Measurements from ENCODE around the gene TBX21. TPM values are rescaled to one million over a fixed set of nuclear protein-coding genes. Genes with fewer than 3 reads are reported as not detected.

Gene TBX21
- total and polyA plus RNA-seq, 3 experiments from 2014 or later: 37.8 to 59.6 (median 39.8) TPM

DNA sequence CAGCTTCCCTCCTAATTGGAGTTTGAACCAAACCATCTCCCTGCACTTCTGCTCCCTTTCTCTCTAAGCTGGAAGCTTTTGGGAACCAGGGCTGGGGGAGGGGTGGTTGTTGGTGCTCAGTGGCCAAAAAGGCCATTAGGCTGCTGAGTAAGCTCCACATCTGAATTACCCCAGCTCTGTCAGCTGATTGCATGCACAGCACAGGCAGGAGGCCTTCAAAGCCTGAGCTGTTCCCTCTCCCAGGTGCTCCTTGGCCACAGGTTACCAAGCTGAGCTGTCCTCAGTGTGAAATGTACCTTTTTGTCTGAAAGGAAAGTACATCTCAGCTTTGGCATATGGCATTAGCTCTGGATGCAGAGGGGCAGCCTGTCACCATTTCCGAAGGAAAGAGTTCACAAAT lies 45.3 kb upstream of the TBX21 start:
- CTCF ChIA-PET: interaction anchor here (0.9 to 1.4 kb wide), 6 partner anchors 10 to 45 kb away, joined by 3 to 4 read pairs (median 4); partner anchors contain the start of gene TBX21
- POLR2A ChIA-PET: no interaction called here
- no peak overlapping the region for H3K4me3 Mint-ChIP-seq
- no peaks in the 10 kb centered on the region for H3K9me3 Mint-ChIP-seq
- H3K36me3 ChIP-seq (ENCODE audit: insufficient read depth, low read length): no peaks in the 10 kb centered on the region
- no peaks in the 10 kb centered on the region for H3K27me3 Mint-ChIP-seq
- no peak overlapping the region for H3K4me3 ChIP-seq (ENCODE audit: low read length)
- H3K36me3 Mint-ChIP-seq: peaks cover 0 to 38% (median 7%) of the 10 kb centered on the region in 3 donors
- H3K27ac Mint-ChIP-seq: peak overlapping the region in 4 of 8 donors; percentile 44 to 79 (median 70)
- no peak for DNase-seq
- H3K27me3 ChIP-seq (ENCODE audit: insufficient read depth, low read length, poor library complexity, severe bottlenecking): no peaks in the 10 kb centered on the region
- H3K4me1 Mint-ChIP-seq: peaks cover 11 to 13% (median 11%) of the 10 kb centered on the region in 3 donors
- peaks cover 4% of the 10 kb centered on the region for H3K4me1 ChIP-seq (ENCODE audit: insufficient read depth, low read length)
- no peak overlapping the region for H3K27ac ChIP-seq (ENCODE audit: low read depth, low read length)
- H3K9me3 ChIP-seq (ENCODE audit: low read length): no peaks in the 10 kb centered on the region

DNA sequence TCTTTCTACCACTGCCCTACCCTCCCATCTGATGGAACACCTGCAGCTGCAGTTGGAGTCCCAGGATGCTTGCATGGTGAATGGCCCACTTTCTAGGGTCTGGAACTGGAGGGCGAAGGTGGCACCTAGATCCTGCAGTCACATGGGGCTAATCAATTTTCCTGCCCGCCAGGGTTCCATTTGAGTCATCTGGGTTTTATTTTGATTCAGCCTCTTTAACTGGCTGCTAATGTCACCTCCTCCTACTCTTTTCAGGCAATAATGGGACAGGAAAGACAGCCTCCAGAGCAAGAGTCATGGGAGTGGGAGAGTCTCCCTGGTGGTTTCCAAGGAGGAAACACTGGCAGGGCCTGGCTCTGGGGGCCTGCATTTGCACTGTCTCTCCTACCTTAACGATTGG lies 42.9 kb upstream of the TBX21 start:
- H3K9me3 Mint-ChIP-seq: no peaks in the 10 kb centered on the region
- H3K4me3 Mint-ChIP-seq: peak overlapping the region in 1 of 7 donors; percentile 48
- H3K4me1 Mint-ChIP-seq: peaks cover 21 to 24% (median 23%) of the 10 kb centered on the region in 3 donors
- H3K27me3 Mint-ChIP-seq: no peaks in the 10 kb centered on the region
- no peaks in the 10 kb centered on the region for H3K9me3 ChIP-seq (ENCODE audit: low read length)
- H3K36me3 Mint-ChIP-seq: peaks cover 0 to 20% (median 2%) of the 10 kb centered on the region in 3 donors
- ChIA-PET POLR2A (no interaction called here), CTCF (interaction anchor here (1.2 to 1.7 kb wide), 4 partner anchors 10 to 43 kb away, joined by 3 to 5 read pairs (median 4); partner anchors contain the start of gene TBX21)
- H3K36me3 ChIP-seq (ENCODE audit: insufficient read depth, low read length): no peaks in the 10 kb centered on the region
- no peak for DNase-seq
- H3K27ac Mint-ChIP-seq: peak overlapping the region in 1 of 8 donors; percentile 50
- no peak overlapping the region for H3K27ac ChIP-seq (ENCODE audit: low read depth, low read length)
- H3K4me1 ChIP-seq (ENCODE audit: insufficient read depth, low read length): peaks cover 14% of the 10 kb centered on the region
- no peak overlapping the region for H3K4me3 ChIP-seq (ENCODE audit: low read length)
- H3K27me3 ChIP-seq (ENCODE audit: insufficient read depth, low read length, poor library complexity, severe bottlenecking): no peaks in the 10 kb centered on the region

DNA sequence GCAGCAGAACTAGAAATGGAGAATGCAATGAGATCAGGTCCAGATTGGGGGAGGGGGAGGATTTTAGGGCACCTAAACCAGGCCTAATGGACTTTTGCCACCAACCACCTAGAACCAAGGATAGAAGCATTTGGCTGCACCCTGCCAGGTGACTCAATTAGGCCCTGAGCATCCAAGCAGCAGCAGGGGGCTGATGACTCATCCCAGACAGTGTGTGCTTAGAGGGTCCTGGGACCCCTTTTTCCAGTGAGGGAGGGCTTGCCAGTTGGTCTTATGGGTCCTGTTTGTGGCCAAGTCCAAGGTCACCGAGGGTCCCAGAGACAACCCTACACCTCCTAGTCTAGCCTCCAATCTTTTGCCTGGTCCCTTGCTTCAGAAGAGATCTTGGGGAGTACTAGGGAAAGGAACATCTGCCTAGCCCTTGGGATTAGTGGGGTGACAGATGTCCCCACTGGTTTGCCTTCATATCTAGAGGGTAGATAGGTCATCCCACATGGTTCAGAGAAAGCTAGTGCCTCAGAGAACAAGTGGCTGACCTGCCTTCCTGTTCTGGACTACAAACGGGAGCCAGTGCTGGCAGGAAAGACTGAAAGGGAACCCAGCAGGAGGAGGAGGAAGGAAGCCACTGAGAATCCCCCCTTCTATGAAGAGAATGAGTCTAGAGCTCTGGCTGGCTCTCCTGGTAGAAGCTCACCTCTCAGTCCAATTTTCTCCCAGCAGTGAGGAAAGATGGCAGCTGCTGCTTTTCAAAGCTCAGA lies 40.7 kb upstream of the TBX21 start:
- H3K4me3 ChIP-seq (ENCODE audit: low read length): no peak overlapping the region
- CTCF ChIA-PET: interaction anchor here (0.8 to 2.1 kb wide), 11 partner anchors 9 to 109 kb away, joined by 3 to 12 read pairs (median 4); partner anchors contain the start of gene TBX21
- peaks cover 22% of the 10 kb centered on the region for H3K4me1 ChIP-seq (ENCODE audit: insufficient read depth, low read length)
- peaks cover 0 to 2% of the 10 kb centered on the region in 2 donors for H3K27me3 Mint-ChIP-seq
- peaks cover 0 to 4% (median 0%) of the 10 kb centered on the region in 3 donors for H3K36me3 Mint-ChIP-seq
- H3K27ac Mint-ChIP-seq: peak overlapping the region; percentile 72 to 92 (median 86)
- POLR2A ChIA-PET: interaction anchor here (2.0 kb wide), 1 partner anchor 42 kb away, joined by 11 read pairs; the partner anchor contains the start of gene KPNB1
- no peaks in the 10 kb centered on the region for H3K9me3 Mint-ChIP-seq
- no peaks in the 10 kb centered on the region for H3K27me3 ChIP-seq (ENCODE audit: insufficient read depth, low read length, poor library complexity, severe bottlenecking)
- no peak for DNase-seq
- H3K27ac ChIP-seq (ENCODE audit: low read depth, low read length): no peak overlapping the region
- H3K4me1 Mint-ChIP-seq: peaks cover 27 to 41% (median 32%) of the 10 kb centered on the region in 3 donors
- peak overlapping the region; percentile 88 to 95 (median 89) for H3K4me3 Mint-ChIP-seq
- H3K36me3 ChIP-seq (ENCODE audit: insufficient read depth, low read length): no peaks in the 10 kb centered on the region
- no peaks in the 10 kb centered on the region for H3K9me3 ChIP-seq (ENCODE audit: low read length)

DNA sequence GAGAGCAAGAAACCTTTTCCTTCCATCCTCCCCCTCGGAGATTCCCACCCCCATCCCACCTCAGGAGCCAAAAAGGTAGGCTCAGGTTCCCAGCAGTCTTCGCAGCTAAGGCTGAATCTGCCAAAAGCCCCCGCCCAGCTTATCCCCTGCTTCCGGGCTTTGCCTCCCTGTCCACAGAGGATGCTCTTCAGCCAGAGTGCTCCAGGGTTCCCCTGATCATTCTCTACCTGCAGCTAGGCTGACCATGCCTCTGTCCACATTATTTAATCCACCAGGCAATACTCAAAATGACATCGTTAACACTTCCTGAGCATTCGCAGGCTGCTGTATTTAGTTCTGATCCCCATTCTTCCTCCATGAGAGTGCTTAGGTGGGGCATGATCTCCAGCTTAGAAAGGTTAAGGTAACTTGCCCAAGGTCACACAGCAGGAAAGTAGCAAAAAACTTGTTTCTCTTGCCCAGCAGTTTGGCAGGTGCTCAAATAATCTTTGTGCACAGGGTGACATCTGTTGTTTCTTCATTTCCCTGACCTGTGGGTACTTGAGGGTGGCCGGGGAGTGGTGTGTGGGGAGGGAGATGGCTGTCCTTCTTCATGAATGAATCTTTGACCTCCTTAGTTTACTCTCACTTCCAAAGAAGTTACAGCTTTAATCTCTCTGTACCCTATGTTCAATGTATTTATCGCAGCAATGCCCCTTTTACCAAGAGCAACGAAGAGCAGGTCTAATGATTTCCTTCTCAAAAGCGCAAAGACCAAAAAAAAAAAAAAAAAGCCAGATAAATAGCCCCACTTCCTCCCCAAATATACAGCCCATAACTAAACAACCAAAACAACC lies 39.9 kb upstream of the TBX21 start:
- CTCF ChIA-PET: interaction anchor here (0.8 to 2.1 kb wide), 11 partner anchors 9 to 108 kb away, joined by 3 to 12 read pairs (median 4); partner anchors contain the start of gene TBX21
- no peaks in the 10 kb centered on the region for H3K36me3 ChIP-seq (ENCODE audit: insufficient read depth, low read length)
- POLR2A ChIA-PET: interaction anchor here (0.6 to 2.0 kb wide), 6 partner anchors 40 to 747 kb away, joined by 3 to 11 read pairs (median 6); partner anchors contain the start of genes KPNB1 and TBX21
- no peak for DNase-seq
- Mint-ChIP-seq H3K4me1 (peaks cover 28 to 45% (median 34%) of the 10 kb centered on the region in 3 donors), H3K27ac (peak overlapping the region; percentile 72 to 92 (median 86)), H3K36me3 (peaks cover 0 to 4% (median 0%) of the 10 kb centered on the region in 3 donors), H3K9me3 (no peaks in the 10 kb centered on the region), H3K27me3 (peaks cover 0 to 2% of the 10 kb centered on the region in 2 donors), H3K4me3 (peak overlapping the region; percentile 88 to 95 (median 89))
- peak overlapping the region; percentile 24 for H3K27ac ChIP-seq (ENCODE audit: low read depth, low read length)
- H3K27me3 ChIP-seq (ENCODE audit: insufficient read depth, low read length, poor library complexity, severe bottlenecking): no peaks in the 10 kb centered on the region
- peak overlapping the region; percentile 51 for H3K4me3 ChIP-seq (ENCODE audit: low read length)
- H3K9me3 ChIP-seq (ENCODE audit: low read length): no peaks in the 10 kb centered on the region
- peaks cover 22% of the 10 kb centered on the region for H3K4me1 ChIP-seq (ENCODE audit: insufficient read depth, low read length)

DNA sequence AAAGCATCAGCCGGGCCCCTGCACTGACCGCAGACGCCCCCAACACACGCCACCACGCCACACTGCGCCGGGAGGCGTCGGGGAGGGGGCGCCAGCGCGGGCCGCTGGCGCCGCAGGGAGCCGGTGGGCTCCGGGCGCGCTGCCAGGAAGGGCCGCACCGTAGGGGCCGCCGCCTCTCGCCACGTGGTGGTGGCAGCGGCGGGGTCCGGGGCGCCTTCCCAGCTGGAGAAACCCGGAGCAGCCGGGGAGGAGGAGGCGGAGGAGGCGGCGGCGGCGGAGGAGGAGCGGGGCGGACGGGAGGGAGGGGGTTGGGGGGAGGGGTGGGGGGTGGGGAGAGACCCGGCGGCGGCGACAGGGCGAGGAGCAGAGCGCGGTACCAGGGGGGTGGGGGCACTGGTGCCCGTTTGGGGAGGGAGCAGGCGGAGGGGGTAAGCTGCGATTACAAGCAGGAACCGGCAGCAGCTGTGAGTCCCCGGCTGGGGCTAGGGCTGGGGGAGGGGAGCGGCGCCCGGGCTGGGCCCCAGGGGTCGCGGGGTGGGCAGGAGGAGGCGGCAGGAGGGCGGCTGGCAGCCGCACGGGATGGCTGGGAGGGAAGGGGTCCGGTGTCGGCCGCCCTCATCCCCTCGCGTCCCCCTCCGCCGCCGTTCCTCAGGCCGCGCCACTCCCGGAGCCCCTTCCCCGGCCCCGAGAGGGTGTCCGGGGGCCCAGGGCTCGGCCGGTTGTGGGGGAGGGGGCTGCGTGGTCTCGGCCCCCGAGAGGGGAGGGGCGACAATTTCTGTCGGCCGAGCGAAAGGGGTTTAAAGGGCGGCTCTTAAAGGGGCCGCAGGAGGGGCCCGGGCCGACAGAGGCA lies 39.1 kb upstream of the TBX21 start, which contains the start of gene TBKBP1:
TSS of gene TBKBP1 (plus strand) at position 431 of the 850 bp plus-strand sequence. CDS start 1,952 bp downstream, outside the sequence.
- Histone ChIP-seq H3K4me1 (ENCODE audit: insufficient read depth, low read length) (peaks cover 30% of the 10 kb centered on the region), H3K9me3 (ENCODE audit: low read length) (no peaks in the 10 kb centered on the region), H3K36me3 (ENCODE audit: insufficient read depth, low read length) (no peaks in the 10 kb centered on the region), H3K27me3 (ENCODE audit: insufficient read depth, low read length, poor library complexity, severe bottlenecking) (no peaks in the 10 kb centered on the region), H3K4me3 (ENCODE audit: low read length) (peak within 1 kb of the TSS; percentile 53), H3K27ac (ENCODE audit: low read depth, low read length) (peak within 1 kb of the TSS; percentile 51)
- peak; percentile 39 to 83 (median 52) for DNase-seq
- peak within 1 kb of the TSS; percentile 83 to 94 (median 91) for H3K27ac Mint-ChIP-seq
- ChIA-PET CTCF (interaction anchor here (0.9 to 2.1 kb wide), 9 partner anchors 8 to 96 kb away, joined by 3 to 12 read pairs (median 4); partner anchors contain the start of gene TBX21), POLR2A (interaction anchor here (0.6 to 2.0 kb wide), 7 partner anchors 10 to 110 kb away, joined by 3 to 11 read pairs (median 6); partner anchors contain the start of genes KPNB1 and TBX21)
- peak within 1 kb of the TSS; percentile 88 to 95 (median 92) for H3K4me3 Mint-ChIP-seq
- H3K36me3 Mint-ChIP-seq: peaks cover 0 to 4% (median 0%) of the 10 kb centered on the region in 3 donors
- peaks cover 0 to 2% of the 10 kb centered on the region in 2 donors for H3K27me3 Mint-ChIP-seq
- H3K4me1 Mint-ChIP-seq: peaks cover 33 to 49% (median 38%) of the 10 kb centered on the region in 3 donors
- no peaks in the 10 kb centered on the region for H3K9me3 Mint-ChIP-seq

DNA sequence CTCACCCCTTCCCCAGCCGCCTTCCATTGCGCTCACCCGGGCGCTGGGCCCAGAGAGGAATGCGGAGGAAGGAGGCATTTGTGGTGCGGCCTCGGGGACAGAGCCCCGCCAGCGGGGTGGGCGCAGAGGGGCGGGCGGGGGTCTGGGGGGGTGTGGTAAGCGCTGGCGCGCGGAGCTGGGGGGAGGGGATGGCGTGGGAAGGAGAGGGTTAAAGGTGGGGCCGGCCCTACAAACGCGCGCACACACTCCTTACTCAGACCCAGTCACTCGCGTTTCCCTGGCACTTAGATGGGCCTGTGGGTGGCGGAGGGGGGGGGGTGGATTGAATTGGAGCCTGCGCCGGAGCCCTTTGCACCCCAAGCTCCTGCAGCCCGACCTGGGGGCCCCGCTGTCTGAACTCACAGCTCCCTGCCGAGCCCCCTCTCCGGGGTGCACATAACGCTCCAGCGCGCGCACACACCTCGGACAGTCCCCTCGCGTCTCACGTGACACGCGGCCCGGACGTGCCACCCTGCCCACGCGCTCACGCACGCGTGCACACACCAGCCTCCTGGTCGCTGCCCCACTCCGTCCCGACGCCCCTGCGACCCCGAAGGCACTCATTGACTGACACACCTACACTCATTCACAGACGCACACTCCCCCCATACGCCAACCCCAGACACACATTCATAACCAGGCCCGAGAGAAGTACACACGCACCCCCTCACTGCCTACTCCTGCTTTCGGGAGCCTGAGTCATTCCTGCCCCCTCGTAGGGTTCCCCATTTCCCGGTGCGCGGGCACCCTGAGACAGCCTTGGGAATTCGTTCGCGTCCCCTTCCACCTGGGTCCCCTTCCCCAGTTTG lies 38.2 kb upstream of the TBX21 start:
- H3K9me3 ChIP-seq (ENCODE audit: low read length): no peaks in the 10 kb centered on the region
- Mint-ChIP-seq H3K27me3 (peaks cover 0 to 2% of the 10 kb centered on the region in 2 donors), H3K36me3 (peaks cover 0 to 4% (median 0%) of the 10 kb centered on the region in 3 donors), H3K27ac (peak overlapping the region; percentile 59 to 94 (median 82)), H3K4me1 (peaks cover 39 to 57% (median 45%) of the 10 kb centered on the region in 3 donors), H3K4me3 (peak overlapping the region; percentile 83 to 95 (median 90)), H3K9me3 (no peaks in the 10 kb centered on the region)
- peak overlapping the region; percentile 51 for H3K27ac ChIP-seq (ENCODE audit: low read depth, low read length)
- ChIA-PET POLR2A (interaction anchor here (0.6 to 2.0 kb wide), 5 partner anchors 11 to 68 kb away, joined by 3 to 11 read pairs (median 7); partner anchors contain the start of genes KPNB1 and TBX21), CTCF (interaction anchor here (1.0 to 2.0 kb wide), 5 partner anchors 9 to 95 kb away, joined by 3 to 8 read pairs (median 3); partner anchors contain the start of gene TBX21)
- H3K4me1 ChIP-seq (ENCODE audit: insufficient read depth, low read length): peaks cover 33% of the 10 kb centered on the region
- peak in 4 of 5 donors; percentile 28 to 66 (median 38) for DNase-seq
- H3K36me3 ChIP-seq (ENCODE audit: insufficient read depth, low read length): no peaks in the 10 kb centered on the region
- H3K4me3 ChIP-seq (ENCODE audit: low read length): peak overlapping the region; percentile 53
- no peaks in the 10 kb centered on the region for H3K27me3 ChIP-seq (ENCODE audit: insufficient read depth, low read length, poor library complexity, severe bottlenecking)
